GM21447 (cell line): Measurements from ENCODE around the gene TREH.

Experiments
- ATAC-seq: cut with Tn5 transposase; IDR thresholded peaks from one replicate; pipeline ENCODE4 v1.9.1; 2021; ENCODE audit not compliant: unreplicated experiment

The TREH gene

GRCh38 chr11:118632577-118633318, 46.7 kb downstream of the TREH start:
- ATAC-seq = no peak

GRCh38 chr11:118631142-118631909, 48.1 kb downstream of the TREH start:
- ATAC-seq = no peak

GRCh38 chr11:118629761-118630661, 49.4 kb downstream of the TREH start:
- no peak for ATAC-seq

GRCh38 chr11:118628861-118629549, 50.4 kb downstream of the TREH start:
- ATAC-seq = no peak

- no peak for ATAC-seq
Measured at GRCh38 chr11:118628432-118628831, 51.0 kb downstream of the TREH start.

- ATAC-seq = no peak
Measured at GRCh38 chr11:118628031-118628430, 51.4 kb downstream of the TREH start.

GRCh38 chr11:118627566-118627965, 51.9 kb downstream of the TREH start:
- ATAC-seq = no peak

- no peak for ATAC-seq
Measured at GRCh38 chr11:118625976-118626375, 53.5 kb downstream of the TREH start.

- ATAC-seq = no peak
Measured at GRCh38 chr11:118625036-118625690, 54.3 kb downstream of the TREH start.

- no peak for ATAC-seq
Measured at GRCh38 chr11:118623269-118623655, 56.2 kb downstream of the TREH start.

GRCh38 chr11:118622376-118623268, 56.8 kb downstream of the TREH start:
- no peak for ATAC-seq

GRCh38 chr11:118621784-118622375, 57.6 kb downstream of the TREH start:
- ATAC-seq = no peak

- ATAC-seq = no peak
Measured at GRCh38 chr11:118621071-118621783, 58.2 kb downstream of the TREH start.

- no peak for ATAC-seq
Measured at GRCh38 chr11:118620529-118621070, 58.9 kb downstream of the TREH start.

GRCh38 chr11:118619444-118620197, 59.8 kb downstream of the TREH start:
- ATAC-seq = no peak

- no peak for ATAC-seq
Measured at GRCh38 chr11:118618991-118619375, 60.5 kb downstream of the TREH start.
